ENCODE measurements around the gene RBP4.
"Not testable (repeated sequence)": the region's sequence is repeated elsewhere in the genome, so short reads cannot be mapped to it uniquely, and the experiment has no call there.

RBP4 gene

DNA sequence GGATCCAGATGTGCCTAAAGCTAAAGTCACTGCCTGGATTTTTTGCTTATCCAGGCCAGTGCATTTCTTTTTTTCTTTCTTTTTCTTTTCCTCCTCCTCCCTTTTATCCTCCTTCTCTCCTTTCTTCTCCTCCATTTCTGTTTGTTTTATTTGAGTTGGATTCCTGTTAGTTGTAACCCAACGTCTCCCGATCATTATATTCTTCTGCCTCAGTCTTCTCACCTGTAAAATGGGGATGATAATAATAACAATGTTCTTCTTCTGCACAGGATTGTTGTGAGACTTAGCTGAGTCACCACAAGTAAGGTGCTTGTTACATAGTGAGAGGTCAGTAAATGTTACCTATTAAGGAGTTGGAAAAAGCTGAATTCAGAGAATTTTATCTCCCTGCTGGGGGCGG is 48.3 kb downstream of the RBP4 start:
- TF ChIP-seq, protein P1, sequence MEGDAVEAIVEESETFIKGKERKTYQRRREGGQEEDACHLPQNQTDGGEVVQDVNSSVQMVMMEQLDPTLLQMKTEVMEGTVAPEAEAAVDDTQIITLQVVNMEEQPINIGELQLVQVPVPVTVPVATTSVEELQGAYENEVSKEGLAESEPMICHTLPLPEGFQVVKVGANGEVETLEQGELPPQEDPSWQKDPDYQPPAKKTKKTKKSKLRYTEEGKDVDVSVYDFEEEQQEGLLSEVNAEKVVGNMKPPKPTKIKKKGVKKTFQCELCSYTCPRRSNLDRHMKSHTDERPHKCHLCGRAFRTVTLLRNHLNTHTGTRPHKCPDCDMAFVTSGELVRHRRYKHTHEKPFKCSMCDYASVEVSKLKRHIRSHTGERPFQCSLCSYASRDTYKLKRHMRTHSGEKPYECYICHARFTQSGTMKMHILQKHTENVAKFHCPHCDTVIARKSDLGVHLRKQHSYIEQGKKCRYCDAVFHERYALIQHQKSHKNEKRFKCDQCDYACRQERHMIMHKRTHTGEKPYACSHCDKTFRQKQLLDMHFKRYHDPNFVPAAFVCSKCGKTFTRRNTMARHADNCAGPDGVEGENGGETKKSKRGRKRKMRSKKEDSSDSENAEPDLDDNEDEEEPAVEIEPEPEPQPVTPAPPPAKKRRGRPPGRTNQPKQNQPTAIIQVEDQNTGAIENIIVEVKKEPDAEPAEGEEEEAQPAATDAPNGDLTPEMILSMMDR (IDR thresholded peaks at IDR 0.05; ENCODE audit: low read depth, low read length), result no peak
- TF ChIP-seq, protein P2, sequence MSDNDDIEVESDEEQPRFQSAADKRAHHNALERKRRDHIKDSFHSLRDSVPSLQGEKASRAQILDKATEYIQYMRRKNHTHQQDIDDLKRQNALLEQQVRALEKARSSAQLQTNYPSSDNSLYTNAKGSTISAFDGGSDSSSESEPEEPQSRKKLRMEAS (IDR thresholded peaks at IDR 0.05; ENCODE audit: low read depth, low read length), result no peak
- no peak for TF ChIP-seq MYC (IDR thresholded peaks at IDR 0.05; ENCODE audit: low read depth, low read length)
- TF ChIP-seq POLR2A (IDR thresholded peaks at IDR 0.05; ENCODE audit: extremely low read depth, insufficient read length), result no peak
- no peak for DNase-seq (ENCODE audit: low read depth)
- H3K4me3 ChIP-seq (ENCODE audit: low read depth, low read length), result no peak overlapping the region

DNA sequence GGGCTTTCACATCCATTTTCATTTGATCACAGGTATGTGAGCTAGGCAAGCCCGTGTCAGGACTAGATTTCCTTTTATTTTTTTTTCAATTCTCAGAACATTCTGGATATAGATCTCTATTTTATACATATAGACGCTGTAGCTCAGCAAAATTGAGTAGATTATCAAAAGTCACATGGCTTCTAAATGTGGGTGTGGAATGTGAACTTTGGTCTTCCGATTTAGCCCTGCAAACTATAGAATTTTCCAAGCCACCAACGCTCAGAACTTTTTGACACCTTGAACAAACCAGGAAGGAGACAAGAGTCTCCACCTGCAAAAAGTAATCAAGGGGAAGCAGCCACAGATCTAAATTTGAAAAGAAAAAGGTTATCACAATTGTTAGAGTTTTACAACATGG is 50.4 kb downstream of the RBP4 start:
- TF ChIP-seq MYC (IDR thresholded peaks at IDR 0.05; ENCODE audit: low read depth, low read length) (no peak), POLR2A (IDR thresholded peaks at IDR 0.05; ENCODE audit: extremely low read depth, insufficient read length) (no peak)
- TF ChIP-seq, protein P2 (IDR thresholded peaks at IDR 0.05; ENCODE audit: low read depth, low read length), result no peak
- TF ChIP-seq, protein P1 (IDR thresholded peaks at IDR 0.05; ENCODE audit: low read depth, low read length), result no peak
- no peak for DNase-seq (ENCODE audit: low read depth)
- H3K4me3 ChIP-seq (ENCODE audit: low read depth, low read length), result no peak overlapping the region

DNA sequence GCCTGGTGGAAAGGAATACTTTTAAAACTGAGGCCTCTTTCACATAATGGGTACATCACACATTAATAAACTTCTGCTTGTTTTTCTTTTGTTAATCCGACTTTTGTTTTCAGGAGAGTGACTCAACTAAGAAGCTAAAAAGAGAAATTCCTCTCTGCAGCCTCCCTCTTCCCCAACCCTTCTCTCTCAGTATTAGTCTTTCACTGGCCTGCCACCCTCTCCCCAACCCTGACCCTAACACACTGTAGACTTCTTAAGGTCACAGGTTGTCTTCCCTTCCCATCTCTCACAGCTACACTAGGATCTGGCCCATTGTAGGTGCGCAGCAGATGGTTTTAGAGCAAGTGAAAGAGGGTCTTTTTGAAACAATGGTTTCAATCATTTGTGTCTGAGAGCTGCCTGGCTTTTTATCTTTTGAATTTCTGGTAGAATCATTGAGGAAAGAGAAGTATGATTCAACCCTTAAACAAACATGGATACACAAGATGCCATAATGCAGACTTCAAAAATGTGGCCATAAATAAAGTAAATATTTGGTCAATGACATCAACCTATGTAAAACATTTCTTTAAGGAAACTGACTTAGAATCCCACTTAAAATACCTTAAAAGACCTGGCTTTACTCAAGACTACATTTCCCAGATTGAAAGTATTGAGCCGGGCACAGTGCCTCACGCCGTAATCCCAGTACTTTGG is 52.5 kb downstream of the RBP4 start:
- no peak for DNase-seq (ENCODE audit: low read depth)
- H3K4me3 ChIP-seq (ENCODE audit: low read depth, low read length), result no peak overlapping the region
- TF ChIP-seq MYC (IDR thresholded peaks at IDR 0.05; ENCODE audit: low read depth, low read length) (no peak), POLR2A (IDR thresholded peaks at IDR 0.05; ENCODE audit: extremely low read depth, insufficient read length) (no peak)
- TF ChIP-seq, protein P1 (IDR thresholded peaks at IDR 0.05; ENCODE audit: low read depth, low read length), result no peak
- TF ChIP-seq, protein P2 (IDR thresholded peaks at IDR 0.05; ENCODE audit: low read depth, low read length), result no peak

DNA sequence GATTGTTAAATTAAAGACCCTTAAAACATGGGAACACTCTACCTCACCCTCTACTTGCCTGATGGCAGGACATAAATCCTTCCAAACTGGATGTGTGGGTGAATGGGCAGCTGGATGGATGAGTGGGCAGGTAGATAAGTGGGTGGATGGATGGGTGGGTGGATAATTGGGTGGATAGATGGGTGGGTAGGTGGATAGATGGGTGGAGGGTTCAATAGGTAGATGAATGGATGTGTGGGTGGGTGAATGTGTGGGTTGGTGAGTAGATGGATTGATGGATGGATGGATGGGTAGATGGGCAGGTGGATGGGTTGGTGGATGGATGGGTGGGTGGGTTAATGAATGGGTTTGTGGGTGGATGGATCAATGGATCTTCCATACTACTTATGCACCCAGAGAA is 53.5 kb downstream of the RBP4 start:
- no peak overlapping the region for H3K4me3 ChIP-seq (ENCODE audit: low read depth, low read length)
- TF ChIP-seq, protein P2 (IDR thresholded peaks at IDR 0.05; ENCODE audit: low read depth, low read length), result no peak
- TF ChIP-seq, protein P1 (IDR thresholded peaks at IDR 0.05; ENCODE audit: low read depth, low read length), result no peak
- TF ChIP-seq POLR2A (IDR thresholded peaks at IDR 0.05; ENCODE audit: extremely low read depth, insufficient read length), result no peak
- TF ChIP-seq MYC (IDR thresholded peaks at IDR 0.05; ENCODE audit: low read depth, low read length), result no peak
- no peak for DNase-seq (ENCODE audit: low read depth)

DNA sequence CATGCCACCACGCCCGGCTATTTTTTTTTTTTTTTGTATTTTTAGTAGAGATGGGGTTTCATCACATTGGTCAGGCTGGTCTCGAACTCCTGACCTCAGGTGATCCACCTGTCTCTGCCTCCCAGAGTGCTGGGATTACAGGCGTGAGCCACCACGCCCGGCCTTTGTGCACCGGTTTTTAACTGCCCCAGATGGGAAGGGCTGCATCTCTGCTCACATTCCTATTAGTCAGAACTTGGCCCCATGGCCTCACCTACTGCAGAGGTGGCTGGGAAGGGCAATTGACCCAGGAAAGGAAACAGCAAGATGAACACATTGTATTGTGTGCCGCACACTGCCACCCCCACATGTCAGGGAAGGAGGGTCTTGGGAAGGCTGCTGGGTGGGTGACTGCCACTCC is 54.0 kb downstream of the RBP4 start:
- H3K4me3 ChIP-seq (ENCODE audit: low read depth, low read length); DNase-seq (ENCODE audit: low read depth): not testable (repeated sequence)

DNA sequence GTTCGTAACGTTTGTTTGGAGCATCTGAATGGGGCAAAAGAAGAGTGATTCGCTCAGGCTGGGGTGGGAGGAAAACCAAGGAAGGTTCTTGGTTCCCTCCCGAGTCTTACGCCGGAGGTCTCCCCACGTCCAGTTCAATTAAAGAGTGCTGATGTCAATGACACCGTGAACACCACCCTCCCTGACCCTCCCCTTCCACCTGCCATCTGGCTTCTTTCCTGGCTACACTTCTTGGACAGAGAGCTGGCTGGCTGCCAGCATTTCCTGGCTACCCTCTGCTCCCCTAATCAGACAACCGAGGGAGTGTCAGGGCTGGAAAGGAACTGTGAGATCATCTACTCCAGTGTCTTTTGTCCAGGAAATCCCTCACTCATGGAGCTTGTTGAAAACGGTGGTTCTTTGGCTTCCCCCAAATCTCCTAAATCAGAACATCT is 58.7 kb downstream of the RBP4 start:
- DNase-seq (ENCODE audit: low read depth), result no peak
- no peak overlapping the region for H3K4me3 ChIP-seq (ENCODE audit: low read depth, low read length)
- TF ChIP-seq POLR2A (IDR thresholded peaks at IDR 0.05; ENCODE audit: extremely low read depth, insufficient read length) (no peak), MYC (IDR thresholded peaks at IDR 0.05; ENCODE audit: low read depth, low read length) (no peak)
- TF ChIP-seq, protein P1 (IDR thresholded peaks at IDR 0.05; ENCODE audit: low read depth, low read length), result no peak
- TF ChIP-seq, protein P2 (IDR thresholded peaks at IDR 0.05; ENCODE audit: low read depth, low read length), result no peak
